HepG2 (cell line): Measurements from ENCODE around the gene PLIN4. TPM values are rescaled to one million over a fixed set of nuclear protein-coding genes. Genes with fewer than 3 reads are reported as not detected.

Experiments
- BORCS8-MEF2B ChIP-seq: sonication (generic); formaldehyde crosslinking; IDR thresholded peaks from 2 replicates; pipeline ENCODE4 v1.8.0; 2022; ENCODE audit warnings: mild to moderate bottlenecking, missing genetic modification reagents
- CEBPG ChIP-seq: IDR thresholded peaks from 2 replicates; pipeline ENCODE4 v1.6.1; 2016
- FOSL2 ChIP-seq: sonication (generic); formaldehyde crosslinking; IDR thresholded peaks from 2 replicates; pipeline ENCODE4 v1.4.0; 2020; ENCODE audit warnings: missing genetic modification reagents
- GABPA ChIP-seq, 2 experiments: IDR thresholded peaks; 2 replicates each; pipeline ENCODE4 v1.6.1; 2011 to 2016; ENCODE audit warnings: low read depth in 2 of 2, low read length in 1 of 2, missing biosample characterization in 1 of 2, missing genetic modification characterization in 1 of 2
- IKZF4 ChIP-seq: sonication (generic); formaldehyde crosslinking; IDR thresholded peaks from 2 replicates; pipeline ENCODE4 v1.5.1; 2020; ENCODE audit warnings: borderline replicate concordance, mild to moderate bottlenecking, low read depth, missing genetic modification reagents; ENCODE audit errors: not compliant biosample characterization
- KAT8 ChIP-seq: IDR thresholded peaks from 2 replicates; pipeline ENCODE4 v1.6.1; 2016; ENCODE audit warnings: missing genetic modification reagents, missing compliant biosample characterization
- NBN ChIP-seq: fragments of 450-650 bp; conservative IDR thresholded peaks from 2 replicates; pipeline ENCODE4 v1.6.1; 2017
- NCOA2 ChIP-seq: sonication (generic); formaldehyde crosslinking; IDR thresholded peaks from 2 replicates; pipeline ENCODE4 v1.8.0; 2022; ENCODE audit warnings: inconsistent platforms
- NFYB ChIP-seq: sonication (generic); formaldehyde crosslinking; IDR thresholded peaks from 2 replicates; pipeline ENCODE4 v1.4.0; 2020; ENCODE audit warnings: missing genetic modification reagents
- PHF20 ChIP-seq: sonication (generic); formaldehyde crosslinking; IDR thresholded peaks from 2 replicates; pipeline ENCODE4 v1.5.0; 2020; ENCODE audit warnings: mild to moderate bottlenecking, missing genetic modification reagents
- RELA ChIP-seq: sonication (generic); formaldehyde crosslinking; IDR thresholded peaks from 2 replicates; pipeline ENCODE4 v1.4.0; 2020; ENCODE audit warnings: missing genetic modification reagents
- TARDBP ChIP-seq: sonication (generic); formaldehyde crosslinking; IDR thresholded peaks from 2 replicates; pipeline ENCODE4 v1.8.0; 2022; ENCODE audit warnings: mild to moderate bottlenecking, missing genetic modification reagents
- ZBTB37 ChIP-seq: sonication (generic); formaldehyde crosslinking; IDR thresholded peaks from 2 replicates; pipeline ENCODE4 v1.4.0; 2020; ENCODE audit warnings: mild to moderate bottlenecking, missing genetic modification reagents
- ZFX ChIP-seq: sonication (generic); formaldehyde crosslinking; IDR thresholded peaks from 2 replicates; pipeline ENCODE4 v1.4.0; 2020; ENCODE audit warnings: mild to moderate bottlenecking, low read depth, missing genetic modification reagents, moderate library complexity
- ZNF138 ChIP-seq: sonication (generic); formaldehyde crosslinking; IDR thresholded peaks from 2 replicates; pipeline ENCODE4 v1.5.0; 2020; ENCODE audit warnings: mild to moderate bottlenecking, low read depth, missing genetic modification reagents
- ZNF20 ChIP-seq: sonication (generic); formaldehyde crosslinking; IDR thresholded peaks from 2 replicates; pipeline ENCODE4 v1.4.0; 2020; ENCODE audit warnings: mild to moderate bottlenecking, moderate library complexity, missing genetic modification reagents
- ZNF343 ChIP-seq: sonication (generic); formaldehyde crosslinking; IDR thresholded peaks from 2 replicates; pipeline ENCODE4 v1.4.0; 2020; ENCODE audit warnings: mild to moderate bottlenecking, missing genetic modification reagents
- ZSCAN21 ChIP-seq: sonication (generic); formaldehyde crosslinking; IDR thresholded peaks from 2 replicates; pipeline ENCODE4 v1.8.0; 2022; ENCODE audit warnings: mild to moderate bottlenecking, missing genetic modification reagents, moderate library complexity, borderline replicate concordance
- polyA plus RNA-seq, 8 experiments: library from polyadenylated mRNA; depleted of rRNA in 3 of 8; stranded (reverse) in 7 of 8; unstranded in 1 of 8; fragments of >200 nt; fragmentation: Illumina TruSeq in 4 of 8; extraction: Trizol in 4 of 8; gene quantifications; 2 replicates each; pipeline versions ENCODE4 v1.2.1 to v1.2.3, GENCODE V29; 2011 to 2016; ENCODE audit warnings: low read depth in 4 of 8, missing spikeins in 1 of 8, mixed read lengths in 1 of 8; ENCODE audit not compliant: insufficient read depth in 1 of 8
- total RNA-seq, 5 experiments: library from RNA; depleted of rRNA; stranded (reverse); fragments of >200 nt; fragmentation: Illumina TruSeq; extraction: Trizol; gene quantifications; 2 replicates each; pipeline ENCODE4 v1.2.3, GENCODE V29; 2016; ENCODE audit warnings: low read depth in 1 of 5
- TF ChIP-seq, protein P1 (sequence below): IDR thresholded peaks from 2 replicates; pipeline ENCODE4 v1.6.1; 2016
- TF ChIP-seq, protein P2 (sequence below): sonication (generic); formaldehyde crosslinking; IDR thresholded peaks from 2 replicates; pipeline ENCODE4; 2020; ENCODE audit warnings: missing genetic modification reagents, mild to moderate bottlenecking, borderline replicate concordance
- TF ChIP-seq, protein P3 (sequence below): sonication (generic); formaldehyde crosslinking; IDR thresholded peaks from 2 replicates; pipeline ENCODE4 v1.4.0; 2020; ENCODE audit warnings: missing genetic modification reagents

Gene PLIN4
- total and polyA plus RNA-seq, 2 of the 13 experiments (the other 11 are each of a cell fraction or from before 2014, with no cell fraction given): 1.1 to 1.3 TPM

DNA sequence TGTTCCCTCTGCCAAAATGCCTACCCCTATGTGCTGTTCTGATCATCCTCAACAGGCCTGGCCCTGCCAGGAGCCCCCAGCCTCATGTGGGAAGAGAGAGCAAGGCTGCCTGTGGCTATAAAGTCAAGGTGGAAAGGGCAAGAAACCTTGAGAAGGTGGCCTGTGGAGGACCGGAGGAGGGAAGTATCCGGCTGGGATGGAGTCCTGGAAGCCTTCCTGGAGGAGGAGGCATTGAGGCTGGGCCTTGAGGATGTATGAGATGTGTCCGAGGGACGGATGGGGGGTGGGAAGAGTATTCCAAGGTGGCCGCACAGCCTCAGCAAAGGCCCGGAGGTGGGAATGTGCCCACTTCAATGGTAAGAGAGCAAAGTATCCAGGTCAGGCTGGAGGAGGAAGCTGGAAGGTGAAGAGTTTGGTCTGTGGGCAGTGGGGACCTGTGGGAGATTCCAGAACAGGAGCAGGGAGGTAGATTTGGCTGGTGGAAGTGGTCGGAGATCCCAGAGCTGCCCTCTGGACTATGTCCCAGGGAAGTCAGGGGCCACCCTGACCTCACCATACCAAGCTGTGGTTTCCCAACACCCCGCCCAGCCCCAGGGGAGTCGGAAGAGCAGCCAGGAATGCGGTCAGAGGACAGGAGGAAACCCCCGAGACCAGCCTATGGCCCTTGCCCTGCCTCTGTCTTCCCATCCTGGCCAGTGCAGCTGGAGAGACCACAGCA lies 3.0 kb upstream of the PLIN4 start (continued):
- TF ChIP-seq ZFX (CRISPR knock-in tag) (0 out of 2 replicates have a peak, but pooled peaks have one; percentile 14), CEBPG (peak; percentile 75), NBN (no peak), ZBTB37 (0 out of 2 replicates have a peak, but pooled peaks have one; percentile 51), NFYB (CRISPR knock-in tag) (no peak), RELA (CRISPR knock-in tag) (no peak), ZNF343 (no peak), IKZF4 (CRISPR knock-in tag) (peak; percentile 5), ZNF20 (CRISPR knock-in tag) (no peak), PHF20 (CRISPR knock-in tag) (no peak), BORCS8-MEF2B (CRISPR knock-in tag) (no peak), NCOA2 (CRISPR knock-in tag) (peak; percentile 63; the same call in 1 of the 2 replicates), GABPA (IDR thresholded peaks at IDR 0.05; ENCODE audit: low read depth, low read length) (no peak), GABPA (CRISPR knock-in tag; IDR thresholded peaks at IDR 0.05; ENCODE audit: low read depth) (no peak), KAT8 (CRISPR knock-in tag) (peak; percentile 18; the same call in 1 of the 2 replicates), ZSCAN21 (0 out of 2 replicates have a peak, but pooled peaks have one; percentile 16), ZNF138 (CRISPR knock-in tag) (no peak), TARDBP (CRISPR knock-in tag) (no peak), FOSL2 (peak; percentile 25; the same call in 1 of the 2 replicates)
- TF ChIP-seq, protein P1, sequence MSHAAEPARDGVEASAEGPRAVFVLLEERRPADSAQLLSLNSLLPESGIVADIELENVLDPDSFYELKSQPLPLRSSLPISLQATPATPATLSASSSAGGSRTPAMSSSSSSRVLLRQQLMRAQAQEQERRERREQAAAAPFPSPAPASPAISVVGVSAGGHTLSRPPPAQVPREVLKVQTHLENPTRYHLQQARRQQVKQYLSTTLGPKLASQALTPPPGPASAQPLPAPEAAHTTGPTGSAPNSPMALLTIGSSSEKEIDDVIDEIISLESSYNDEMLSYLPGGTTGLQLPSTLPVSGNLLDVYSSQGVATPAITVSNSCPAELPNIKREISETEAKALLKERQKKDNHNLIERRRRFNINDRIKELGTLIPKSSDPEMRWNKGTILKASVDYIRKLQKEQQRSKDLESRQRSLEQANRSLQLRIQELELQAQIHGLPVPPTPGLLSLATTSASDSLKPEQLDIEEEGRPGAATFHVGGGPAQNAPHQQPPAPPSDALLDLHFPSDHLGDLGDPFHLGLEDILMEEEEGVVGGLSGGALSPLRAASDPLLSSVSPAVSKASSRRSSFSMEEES (CRISPR knock-in tag): 0 out of 2 replicates have a peak, but pooled peaks have one; percentile 31
- TF ChIP-seq, protein P2, sequence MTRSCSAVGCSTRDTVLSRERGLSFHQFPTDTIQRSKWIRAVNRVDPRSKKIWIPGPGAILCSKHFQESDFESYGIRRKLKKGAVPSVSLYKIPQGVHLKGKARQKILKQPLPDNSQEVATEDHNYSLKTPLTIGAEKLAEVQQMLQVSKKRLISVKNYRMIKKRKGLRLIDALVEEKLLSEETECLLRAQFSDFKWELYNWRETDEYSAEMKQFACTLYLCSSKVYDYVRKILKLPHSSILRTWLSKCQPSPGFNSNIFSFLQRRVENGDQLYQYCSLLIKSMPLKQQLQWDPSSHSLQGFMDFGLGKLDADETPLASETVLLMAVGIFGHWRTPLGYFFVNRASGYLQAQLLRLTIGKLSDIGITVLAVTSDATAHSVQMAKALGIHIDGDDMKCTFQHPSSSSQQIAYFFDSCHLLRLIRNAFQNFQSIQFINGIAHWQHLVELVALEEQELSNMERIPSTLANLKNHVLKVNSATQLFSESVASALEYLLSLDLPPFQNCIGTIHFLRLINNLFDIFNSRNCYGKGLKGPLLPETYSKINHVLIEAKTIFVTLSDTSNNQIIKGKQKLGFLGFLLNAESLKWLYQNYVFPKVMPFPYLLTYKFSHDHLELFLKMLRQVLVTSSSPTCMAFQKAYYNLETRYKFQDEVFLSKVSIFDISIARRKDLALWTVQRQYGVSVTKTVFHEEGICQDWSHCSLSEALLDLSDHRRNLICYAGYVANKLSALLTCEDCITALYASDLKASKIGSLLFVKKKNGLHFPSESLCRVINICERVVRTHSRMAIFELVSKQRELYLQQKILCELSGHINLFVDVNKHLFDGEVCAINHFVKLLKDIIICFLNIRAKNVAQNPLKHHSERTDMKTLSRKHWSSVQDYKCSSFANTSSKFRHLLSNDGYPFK (CRISPR knock-in tag): no peak
- TF ChIP-seq, protein P3, sequence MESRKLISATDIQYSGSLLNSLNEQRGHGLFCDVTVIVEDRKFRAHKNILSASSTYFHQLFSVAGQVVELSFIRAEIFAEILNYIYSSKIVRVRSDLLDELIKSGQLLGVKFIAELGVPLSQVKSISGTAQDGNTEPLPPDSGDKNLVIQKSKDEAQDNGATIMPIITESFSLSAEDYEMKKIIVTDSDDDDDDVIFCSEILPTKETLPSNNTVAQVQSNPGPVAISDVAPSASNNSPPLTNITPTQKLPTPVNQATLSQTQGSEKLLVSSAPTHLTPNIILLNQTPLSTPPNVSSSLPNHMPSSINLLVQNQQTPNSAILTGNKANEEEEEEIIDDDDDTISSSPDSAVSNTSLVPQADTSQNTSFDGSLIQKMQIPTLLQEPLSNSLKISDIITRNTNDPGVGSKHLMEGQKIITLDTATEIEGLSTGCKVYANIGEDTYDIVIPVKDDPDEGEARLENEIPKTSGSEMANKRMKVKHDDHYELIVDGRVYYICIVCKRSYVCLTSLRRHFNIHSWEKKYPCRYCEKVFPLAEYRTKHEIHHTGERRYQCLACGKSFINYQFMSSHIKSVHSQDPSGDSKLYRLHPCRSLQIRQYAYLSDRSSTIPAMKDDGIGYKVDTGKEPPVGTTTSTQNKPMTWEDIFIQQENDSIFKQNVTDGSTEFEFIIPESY (CRISPR knock-in tag): 0 out of 2 replicates have a peak, but pooled peaks have one; percentile 36
